Brain microvascular endothelial cell (primary cell): ENCODE data around the gene FRMD5.
A peak's percentile ranks its signal among the peaks of the same experiment; 100 is the strongest.

Experiments
- DNase-seq: peaks from one replicate; pipeline ENCODE4 v3.0.0-alpha.2; 2020
- H3K27ac ChIP-seq: fragments of 250-450 bp; sonication (Bioruptor Pico); 2 replicates; pipeline ENCODE4 v1.5.1; 2020; ENCODE audit warnings: mild to moderate bottlenecking, moderate library complexity
- H3K27me3 ChIP-seq: fragments of 250-450 bp; sonication (Bioruptor Pico); replicated peaks from 2 replicates; pipeline ENCODE4 v1.5.1; 2020; ENCODE audit warnings: mild to moderate bottlenecking
- H3K36me3 ChIP-seq: fragments of 250-450 bp; sonication (Bioruptor Pico); replicated peaks from 2 replicates; pipeline ENCODE4 v1.5.1; 2020; ENCODE audit warnings: mild to moderate bottlenecking
- H3K4me3 ChIP-seq: 2 replicates; pipeline ENCODE4 v1.5.1; 2011; ENCODE audit warnings: low read depth, mild to moderate bottlenecking, control low read depth, low read length, moderate library complexity
- in situ Hi-C: cut with HindIII; loops from 2 replicates; pipeline ENCODE4 v1.10.0; 2017; ENCODE audit warnings: low sequenced_read_pairs, low pct_ligation_motif_present
- TF ChIP-seq, protein P1 (sequence below): IDR thresholded peaks from 2 replicates; pipeline ENCODE4 v1.5.1; 2011; ENCODE audit warnings: low read depth, mild to moderate bottlenecking, moderate library complexity, low read length, control low read depth, inconsistent platforms; ENCODE audit errors: missing control alignments

The FRMD5 gene

DNA sequence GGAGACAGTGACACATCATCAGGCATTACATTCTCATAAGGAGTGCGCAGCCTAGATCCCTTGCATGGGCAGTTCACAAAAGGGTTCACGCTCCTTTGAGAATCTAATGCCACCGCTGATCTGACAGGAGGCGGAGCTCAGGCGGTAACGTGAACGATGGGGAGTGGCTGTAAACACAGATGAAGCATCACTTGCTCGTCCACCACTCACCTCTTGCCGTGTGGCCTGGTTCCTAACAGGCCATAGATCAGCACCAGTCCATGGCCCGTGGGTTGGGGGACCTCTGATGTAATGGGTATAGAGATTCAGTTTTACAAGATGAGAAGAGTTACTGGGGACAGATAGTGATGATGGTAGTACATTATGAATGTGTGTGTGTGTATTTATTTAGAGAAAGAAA lies 63.0 kb downstream of the FRMD5 start:
- DNase-seq, result no peak
- H3K27me3 ChIP-seq, result no peaks in the 10 kb centered on the region
- H3K4me3 ChIP-seq, result no peak overlapping the region
- in situ Hi-C loops, result no loop called here
- no peaks in the 10 kb centered on the region for H3K36me3 ChIP-seq
- H3K27ac ChIP-seq, result no peak overlapping the region
- TF ChIP-seq, protein P1, sequence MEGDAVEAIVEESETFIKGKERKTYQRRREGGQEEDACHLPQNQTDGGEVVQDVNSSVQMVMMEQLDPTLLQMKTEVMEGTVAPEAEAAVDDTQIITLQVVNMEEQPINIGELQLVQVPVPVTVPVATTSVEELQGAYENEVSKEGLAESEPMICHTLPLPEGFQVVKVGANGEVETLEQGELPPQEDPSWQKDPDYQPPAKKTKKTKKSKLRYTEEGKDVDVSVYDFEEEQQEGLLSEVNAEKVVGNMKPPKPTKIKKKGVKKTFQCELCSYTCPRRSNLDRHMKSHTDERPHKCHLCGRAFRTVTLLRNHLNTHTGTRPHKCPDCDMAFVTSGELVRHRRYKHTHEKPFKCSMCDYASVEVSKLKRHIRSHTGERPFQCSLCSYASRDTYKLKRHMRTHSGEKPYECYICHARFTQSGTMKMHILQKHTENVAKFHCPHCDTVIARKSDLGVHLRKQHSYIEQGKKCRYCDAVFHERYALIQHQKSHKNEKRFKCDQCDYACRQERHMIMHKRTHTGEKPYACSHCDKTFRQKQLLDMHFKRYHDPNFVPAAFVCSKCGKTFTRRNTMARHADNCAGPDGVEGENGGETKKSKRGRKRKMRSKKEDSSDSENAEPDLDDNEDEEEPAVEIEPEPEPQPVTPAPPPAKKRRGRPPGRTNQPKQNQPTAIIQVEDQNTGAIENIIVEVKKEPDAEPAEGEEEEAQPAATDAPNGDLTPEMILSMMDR, result no peak

DNA sequence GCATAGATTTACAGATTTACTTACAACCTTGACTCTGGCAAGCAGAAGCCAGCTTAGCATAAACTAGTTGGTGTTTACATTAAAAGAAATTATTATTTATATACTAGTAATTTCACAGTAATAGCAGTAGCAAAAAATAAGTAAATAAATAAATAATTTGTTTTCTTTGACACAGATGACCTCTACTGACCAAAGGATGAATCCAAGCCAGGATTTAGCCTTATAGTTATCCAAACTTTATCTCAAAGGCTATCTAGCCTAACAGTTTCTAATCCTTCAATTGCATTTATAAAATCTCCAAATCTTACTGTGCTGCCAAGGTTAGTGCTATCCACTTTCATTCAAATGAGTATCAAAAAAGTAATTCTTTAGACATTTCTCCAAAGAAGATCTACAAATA lies 64.3 kb downstream of the FRMD5 start:
- in situ Hi-C loops, result no loop called here
- Histone ChIP-seq H3K4me3 (no peak overlapping the region), H3K36me3 (no peaks in the 10 kb centered on the region), H3K27me3 (no peaks in the 10 kb centered on the region), H3K27ac (no peak overlapping the region)
- no peak for DNase-seq
- TF ChIP-seq, protein P1, result no peak

DNA sequence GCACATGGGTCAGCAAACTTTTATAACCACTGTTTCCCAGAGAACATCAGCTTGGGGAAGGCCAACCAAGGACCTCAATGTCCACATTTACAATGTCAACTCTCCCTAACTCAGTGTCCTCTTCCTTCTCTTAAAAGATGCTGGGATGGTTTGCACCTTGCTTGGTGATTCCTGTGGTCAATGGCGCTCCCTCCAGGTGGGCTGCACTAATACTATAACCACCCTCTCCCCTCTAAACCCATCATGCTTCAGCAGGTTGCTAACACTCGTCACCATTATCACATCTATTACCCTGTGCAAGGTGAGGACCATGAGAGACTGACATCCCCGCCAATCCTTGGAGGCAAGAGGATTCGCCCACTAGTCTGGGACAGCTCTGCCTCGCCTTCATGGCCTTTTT lies 65.2 kb downstream of the FRMD5 start:
- DNase-seq, result no peak
- Histone ChIP-seq H3K36me3 (no peaks in the 10 kb centered on the region), H3K27me3 (no peaks in the 10 kb centered on the region), H3K4me3 (no peak overlapping the region), H3K27ac (no peak overlapping the region)
- TF ChIP-seq, protein P1, result no peak
- in situ Hi-C loops, result no loop called here

DNA sequence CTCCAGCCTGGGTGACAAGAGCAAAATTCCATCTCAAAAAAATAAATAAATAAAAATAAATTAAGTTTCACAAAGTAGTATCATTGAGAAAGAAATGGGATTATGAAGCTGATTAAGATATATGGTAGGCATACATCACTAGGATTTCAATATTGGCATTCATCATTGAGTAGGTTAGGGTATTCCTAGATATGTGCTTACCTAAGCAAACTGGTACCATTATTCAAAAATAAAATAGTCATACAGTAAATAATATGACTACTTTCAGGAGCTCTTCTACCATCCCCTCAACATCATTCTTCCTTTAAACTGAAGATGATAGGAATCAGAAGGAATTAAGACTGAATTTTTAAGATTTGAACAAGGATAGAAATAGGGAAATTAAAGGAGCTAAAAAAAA lies 66.6 kb downstream of the FRMD5 start:
- Histone ChIP-seq H3K36me3 (no peaks in the 10 kb centered on the region), H3K27ac (no peak overlapping the region), H3K27me3 (no peaks in the 10 kb centered on the region), H3K4me3 (no peak overlapping the region)
- no peak for DNase-seq
- TF ChIP-seq, protein P1, result no peak
- in situ Hi-C loops, result no loop called here

DNA sequence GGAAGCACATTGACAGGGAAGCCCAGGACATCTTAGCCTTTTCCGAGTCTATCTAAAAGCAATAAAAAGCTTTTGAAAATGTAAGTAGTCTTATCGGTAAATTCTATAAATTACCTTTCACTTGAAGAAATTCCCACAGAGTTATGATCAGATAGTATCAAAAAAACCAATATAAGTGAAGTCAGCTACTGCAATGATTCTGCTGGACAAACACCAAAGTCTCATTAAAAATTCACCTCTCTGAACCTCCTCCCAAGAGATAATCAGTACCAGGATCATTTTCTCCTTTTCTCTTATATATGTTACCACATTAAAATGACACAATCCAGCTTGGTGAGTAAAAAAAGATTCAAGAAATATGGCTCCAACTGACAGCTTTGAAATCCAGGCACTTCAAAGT lies 69.2 kb downstream of the FRMD5 start:
- no peak for DNase-seq
- Histone ChIP-seq H3K27me3 (no peaks in the 10 kb centered on the region), H3K27ac (no peak overlapping the region), H3K36me3 (no peaks in the 10 kb centered on the region), H3K4me3 (no peak overlapping the region)
- in situ Hi-C loops, result no loop called here
- TF ChIP-seq, protein P1, result no peak

DNA sequence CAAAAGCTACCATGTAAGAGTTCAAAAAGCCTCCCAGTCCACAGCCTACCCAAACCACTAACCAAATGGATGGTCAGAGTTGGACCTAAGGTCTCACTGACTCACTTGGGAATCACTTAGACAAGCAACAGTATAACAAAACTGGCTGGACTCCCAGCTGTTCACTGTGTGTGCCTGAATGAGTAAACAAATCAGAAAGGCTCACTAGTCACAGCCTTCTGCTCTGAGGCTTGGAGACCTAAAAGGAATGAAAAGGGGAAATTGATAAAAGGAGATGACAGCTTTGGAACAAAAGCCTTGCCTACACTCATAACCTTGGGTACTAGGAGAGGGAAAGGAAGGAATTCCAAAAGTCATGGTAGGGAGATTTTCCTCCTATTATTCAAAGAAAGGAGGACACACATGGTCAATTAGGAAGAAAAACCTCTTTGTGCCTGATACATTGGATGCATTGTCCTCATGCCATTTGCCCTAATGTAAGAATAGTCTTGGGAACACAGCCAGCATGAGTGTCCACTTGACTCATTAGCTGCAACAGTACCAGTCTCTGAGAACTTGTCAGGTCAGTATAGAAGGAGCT lies 92.3 kb downstream of the FRMD5 start:
- TF ChIP-seq, protein P1, result no peak
- peak overlapping the region; percentile 96 for H3K27ac ChIP-seq

More for the DNA sequence above, 92.3 kb downstream of the FRMD5 start:
- peak; percentile 99 for DNase-seq
- H3K27me3 ChIP-seq, result no peaks in the 10 kb centered on the region
- in situ Hi-C loops, result no loop called here
- no peaks in the 10 kb centered on the region for H3K36me3 ChIP-seq
- H3K4me3 ChIP-seq, result no peak overlapping the region
